SIG-M5 (cell line): ENCODE data around the gene POLN.
A peak's percentile ranks its signal among the peaks of the same experiment; 100 is the strongest.

Source experiments
- DNase-seq: peaks from one replicate; lab custom pipeline; 2025; lab: John Stamatoyannopoulos, UW

POLN gene

DNA sequence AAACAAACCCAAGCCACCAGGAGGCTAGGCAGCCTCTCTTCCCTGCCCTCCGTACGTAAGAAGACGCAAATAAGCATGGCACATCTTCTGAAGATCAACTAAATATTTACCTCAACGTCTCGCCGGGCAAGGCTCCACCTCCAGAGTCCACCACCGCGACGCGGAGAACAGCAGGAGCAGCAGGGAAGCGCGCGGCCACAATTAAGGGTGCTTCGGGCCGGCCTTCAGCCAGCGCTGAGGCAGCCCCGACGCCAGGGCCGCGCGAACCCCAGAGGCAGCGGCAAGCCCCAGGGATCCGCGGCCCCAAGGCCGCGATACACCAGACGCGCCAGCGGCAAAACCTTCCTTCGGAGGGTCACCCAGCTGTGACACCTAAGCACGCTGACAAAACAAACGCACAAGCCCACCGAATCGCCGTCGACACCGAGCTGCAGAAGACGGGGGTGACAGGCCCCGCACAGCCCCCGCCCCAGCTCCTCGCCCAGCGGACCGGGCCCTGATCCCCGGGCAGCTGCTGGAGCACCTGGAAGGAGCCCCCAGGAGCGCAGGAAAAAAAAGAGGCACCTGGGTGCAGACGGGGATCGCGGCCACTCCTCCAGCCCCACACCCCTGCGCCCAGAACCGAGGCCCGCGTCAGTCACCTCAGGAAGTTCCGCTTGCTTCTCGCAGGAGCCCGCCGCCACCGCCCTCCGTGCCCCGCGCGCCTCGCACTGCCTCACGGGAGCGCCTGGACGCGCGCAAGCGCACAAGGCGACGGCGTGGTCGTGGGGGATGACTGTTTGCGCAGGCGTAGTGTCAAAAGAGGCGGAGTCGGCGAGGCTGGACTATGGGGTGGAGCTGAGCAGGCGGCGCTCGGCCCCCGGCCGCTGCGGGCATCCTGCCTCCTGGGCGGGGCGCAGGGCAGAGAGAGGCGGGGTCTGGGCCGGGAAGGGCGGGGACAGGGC is at the start of gene POLN, which contains the start of gene HAUS3:
Gene POLN, minus strand, starts transcription at position 712 of the 944 bp plus-strand sequence. CDS start 12,890 bp downstream, outside the sequence.
Gene HAUS3, minus strand, starts transcription at position 712 of the 944 bp plus-strand sequence. CDS start 1,175 bp downstream, outside the sequence.
- DNase-seq = peak; percentile 37

DNA sequence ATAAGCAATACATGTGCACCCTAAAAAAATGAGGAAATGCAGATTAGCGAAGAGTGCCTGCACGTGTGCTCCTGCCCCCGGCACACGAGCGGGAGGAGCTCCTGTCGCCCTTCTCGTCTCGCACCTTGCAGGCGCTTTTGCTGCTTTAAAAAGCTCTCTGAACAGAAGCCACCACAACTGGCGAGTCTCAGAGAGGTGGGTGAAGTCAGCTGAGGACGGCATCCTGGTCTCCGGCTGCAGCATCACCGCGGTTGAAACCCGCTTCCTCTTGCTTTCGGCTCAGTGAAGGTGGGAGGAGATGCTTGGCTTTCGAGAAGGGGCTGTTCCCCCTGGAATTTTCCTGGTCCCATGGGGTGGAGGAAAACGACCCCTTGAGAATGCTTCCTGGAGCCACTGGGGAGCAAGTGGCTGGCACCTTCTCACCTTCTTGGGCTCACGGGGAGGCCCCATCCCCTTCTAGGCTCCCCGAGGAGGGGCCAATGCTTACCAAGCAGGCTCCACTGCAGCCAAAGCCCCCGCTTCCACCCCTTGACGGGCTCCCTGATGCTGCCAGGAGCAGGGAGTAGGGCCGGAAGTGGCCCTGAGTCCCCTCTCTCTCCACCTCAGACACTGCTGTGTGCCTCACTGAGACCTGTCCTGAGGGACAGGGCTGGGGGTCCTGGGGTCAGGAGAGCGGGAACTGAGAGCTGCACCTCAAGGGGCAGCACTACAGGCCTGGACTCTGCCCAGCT is 49.2 kb upstream of the POLN start:
- DNase-seq = no peak

- DNase-seq = no peak
Measured at GRCh38 chr4:2290488-2290887, 48.6 kb upstream of the POLN start.

DNA sequence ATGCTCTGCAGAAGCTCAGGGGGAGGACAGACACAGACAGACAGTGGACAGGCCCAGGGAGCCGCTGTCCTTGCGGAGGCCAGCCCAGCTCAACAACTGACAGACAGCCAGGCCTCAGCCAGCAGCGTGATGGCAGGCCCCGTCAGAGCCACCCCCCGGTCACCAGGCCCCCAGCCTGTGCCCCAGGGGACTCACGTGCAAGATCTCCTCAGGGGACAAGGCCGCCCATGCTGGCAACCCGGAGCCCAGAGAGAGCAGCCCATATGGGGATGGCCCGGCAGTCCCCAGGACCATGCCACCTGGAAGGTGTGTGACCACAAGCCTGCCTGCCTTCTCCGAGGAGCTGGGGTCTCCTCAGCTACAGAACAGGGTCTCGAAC is 48.0 kb upstream of the POLN start:
- DNase-seq = no peak

- no peak for DNase-seq
Measured at GRCh38 chr4:2289311-2289954, 47.5 kb upstream of the POLN start.

DNA sequence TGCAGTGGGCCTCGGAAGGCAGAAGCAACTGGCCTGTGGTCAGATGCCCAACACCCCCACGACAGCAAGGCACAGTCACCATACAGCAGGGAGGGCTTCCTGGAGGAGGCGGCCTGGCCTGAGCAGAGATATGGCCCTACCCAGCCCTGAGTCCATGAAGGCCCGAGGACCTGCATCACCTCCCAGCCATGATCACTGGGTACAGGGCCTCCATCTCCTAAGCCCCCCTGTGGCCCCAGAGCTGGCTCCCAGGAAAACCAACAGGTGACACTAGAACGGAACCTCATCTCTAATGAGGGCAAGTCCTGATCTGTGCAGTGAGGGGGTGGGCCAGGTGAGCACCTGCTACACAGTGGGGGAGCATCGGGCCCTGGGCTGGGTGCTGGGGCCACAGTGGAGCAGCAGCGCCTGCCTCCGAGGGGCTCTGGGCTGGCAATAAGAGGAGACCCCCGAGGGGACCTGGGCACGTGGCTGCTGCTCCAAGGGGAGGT is 46.2 kb upstream of the POLN start:
- no peak for DNase-seq

DNA sequence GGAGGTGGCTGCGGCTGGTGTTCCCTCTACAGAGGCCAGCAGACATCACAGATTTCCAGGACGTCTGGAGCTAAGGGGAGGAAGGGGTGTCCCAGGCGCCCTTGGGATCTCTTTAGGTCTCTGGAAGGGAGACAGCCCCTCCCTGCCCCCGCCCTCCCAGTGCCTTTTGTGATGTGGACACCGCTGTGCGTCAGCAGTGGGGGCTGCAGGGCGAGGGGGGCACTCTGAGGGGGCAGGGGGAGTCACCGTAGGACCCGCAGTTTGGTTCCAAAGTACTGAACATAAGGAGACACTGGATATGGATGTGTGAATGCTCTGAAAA is 45.6 kb upstream of the POLN start:
- DNase-seq = no peak

DNA sequence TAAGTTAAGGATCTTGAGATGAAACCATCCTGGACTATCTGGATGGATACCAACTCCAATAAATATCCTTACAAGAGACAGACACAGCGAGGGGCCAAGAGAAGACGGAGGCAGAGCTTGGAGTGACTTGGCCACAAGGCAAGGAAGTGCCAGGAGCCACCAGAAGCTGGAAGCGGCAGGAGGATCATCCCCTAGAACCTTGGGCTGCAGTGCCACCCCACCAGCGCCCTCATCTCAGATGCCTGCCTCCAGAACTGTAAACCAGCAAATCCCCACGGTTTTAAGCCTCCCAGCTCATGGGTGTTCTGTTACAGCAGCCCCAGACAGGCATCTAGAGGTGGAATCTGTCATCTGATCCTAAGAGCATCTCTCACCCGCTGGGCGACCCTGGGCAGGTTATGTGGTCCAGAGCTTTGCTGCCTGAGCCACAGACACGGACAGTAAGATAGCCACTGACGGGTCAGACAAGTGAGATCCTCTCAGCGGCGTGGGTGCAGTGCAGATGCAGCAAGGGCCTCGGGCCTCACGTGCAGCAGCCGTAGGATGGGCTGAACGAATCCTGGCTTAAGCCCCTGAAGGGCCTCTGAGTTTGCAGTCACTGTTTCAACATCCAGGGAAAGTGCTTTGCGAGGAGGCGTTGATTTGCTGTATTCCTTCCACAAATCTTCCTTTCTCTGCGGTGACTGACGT is 45.1 kb upstream of the POLN start:
- DNase-seq = no peak

DNA sequence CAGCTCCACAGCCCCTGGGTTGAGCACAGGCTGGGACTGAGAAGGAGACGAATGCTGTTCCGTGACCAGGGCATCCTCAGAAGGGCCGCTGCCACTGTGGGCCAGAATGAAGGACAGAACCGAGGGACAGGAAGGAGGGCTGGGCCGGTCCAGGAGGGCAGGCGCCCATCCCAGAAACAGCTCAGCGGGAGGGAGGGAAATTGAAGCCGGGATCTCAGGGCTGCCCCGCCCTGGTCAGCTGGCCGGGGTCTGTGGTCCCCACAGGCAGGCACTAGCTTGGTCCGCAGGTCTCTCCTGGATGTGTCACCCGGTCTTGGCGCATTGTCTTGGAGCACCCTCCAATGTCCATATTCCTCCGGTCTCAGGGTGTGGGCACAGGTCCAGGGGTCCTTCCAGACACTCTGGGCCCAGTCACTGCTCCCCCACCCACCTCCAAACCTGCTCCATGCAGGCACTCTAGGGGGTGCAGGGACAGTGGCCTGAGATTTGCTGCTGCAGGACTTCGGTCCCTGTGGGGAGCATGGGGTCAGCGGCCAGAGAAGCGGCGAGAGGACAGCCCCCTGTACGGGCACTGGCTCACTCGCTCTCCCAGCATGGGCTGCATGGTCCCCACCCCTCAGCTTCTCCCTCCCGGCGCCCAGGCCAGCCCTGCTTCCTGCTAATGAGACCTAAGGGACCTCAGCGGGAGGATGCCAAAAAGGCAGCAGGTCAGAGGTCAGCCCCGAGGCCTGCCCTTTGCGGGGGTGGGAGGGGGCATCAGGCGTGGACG is 43.9 kb upstream of the POLN start:
- no peak for DNase-seq

- DNase-seq = no peak
Measured at GRCh38 chr4:2284934-2285612, 43.2 kb upstream of the POLN start.

GRCh38 chr4:2284161-2284933 is 42.4 kb upstream of the POLN start:
- no peak for DNase-seq

DNA sequence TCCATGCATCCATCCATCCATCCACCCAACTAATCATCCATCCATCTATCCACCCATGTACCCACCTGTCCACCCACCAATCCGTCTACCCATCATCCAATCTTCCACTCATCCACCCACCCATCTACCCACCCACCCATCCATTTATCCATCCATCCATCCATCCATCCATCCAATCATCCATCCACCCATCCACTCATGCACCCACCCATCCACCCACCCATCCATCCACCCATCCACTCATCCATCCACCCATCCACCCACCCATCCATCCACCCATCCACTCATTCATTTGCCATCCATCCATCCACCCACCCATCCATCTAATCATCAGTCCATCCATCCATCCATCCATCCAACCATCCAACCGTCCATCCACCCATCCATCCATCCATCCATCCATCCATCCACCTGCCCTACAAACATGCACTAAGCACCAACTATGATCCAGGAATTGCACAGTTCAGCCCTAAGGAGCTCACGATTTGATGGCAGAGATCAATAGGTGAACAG is 41.3 kb upstream of the POLN start:
- DNase-seq = no peak

- no peak for DNase-seq
Measured at GRCh38 chr4:2281575-2282343, 39.8 kb upstream of the POLN start.

DNA sequence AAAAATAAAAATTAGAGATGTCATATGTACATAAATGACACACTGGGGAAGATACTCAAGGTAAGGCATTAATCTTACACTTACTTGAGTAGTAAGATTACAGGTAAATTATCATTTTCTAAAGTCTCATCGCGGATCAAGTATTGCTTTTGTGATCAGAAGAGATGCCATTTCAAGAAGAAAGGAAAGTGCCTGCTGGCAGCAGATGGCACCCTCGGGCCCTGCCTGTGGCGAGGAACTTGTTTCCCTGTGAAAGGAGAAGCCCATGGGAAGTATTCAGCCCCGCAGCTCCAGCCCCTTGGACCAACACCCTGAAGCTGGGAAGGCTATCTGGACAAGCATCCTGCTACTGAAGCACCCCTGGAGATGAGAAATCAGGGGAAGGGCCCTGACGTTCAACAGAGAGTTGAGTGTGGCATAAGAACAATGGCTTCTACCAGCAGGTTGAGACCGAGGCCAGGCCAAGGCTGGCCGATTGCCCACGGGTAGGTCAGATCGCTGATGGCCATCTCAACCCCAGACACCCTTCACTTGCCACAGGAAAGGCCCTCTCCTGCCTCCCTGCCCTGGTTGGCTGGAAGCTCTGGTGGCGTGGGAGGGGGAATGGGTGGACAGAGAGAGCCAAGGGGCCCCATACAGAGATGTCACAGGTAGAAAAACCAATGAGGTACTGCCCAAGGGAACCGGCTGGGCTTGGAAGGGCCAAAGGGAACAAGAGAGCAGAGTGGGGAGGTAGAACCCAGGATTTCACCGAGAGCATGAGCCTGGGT is 38.8 kb upstream of the POLN start:
- DNase-seq = no peak

GRCh38 chr4:2277956-2278355 is 36.0 kb upstream of the POLN start:
- DNase-seq = no peak

DNA sequence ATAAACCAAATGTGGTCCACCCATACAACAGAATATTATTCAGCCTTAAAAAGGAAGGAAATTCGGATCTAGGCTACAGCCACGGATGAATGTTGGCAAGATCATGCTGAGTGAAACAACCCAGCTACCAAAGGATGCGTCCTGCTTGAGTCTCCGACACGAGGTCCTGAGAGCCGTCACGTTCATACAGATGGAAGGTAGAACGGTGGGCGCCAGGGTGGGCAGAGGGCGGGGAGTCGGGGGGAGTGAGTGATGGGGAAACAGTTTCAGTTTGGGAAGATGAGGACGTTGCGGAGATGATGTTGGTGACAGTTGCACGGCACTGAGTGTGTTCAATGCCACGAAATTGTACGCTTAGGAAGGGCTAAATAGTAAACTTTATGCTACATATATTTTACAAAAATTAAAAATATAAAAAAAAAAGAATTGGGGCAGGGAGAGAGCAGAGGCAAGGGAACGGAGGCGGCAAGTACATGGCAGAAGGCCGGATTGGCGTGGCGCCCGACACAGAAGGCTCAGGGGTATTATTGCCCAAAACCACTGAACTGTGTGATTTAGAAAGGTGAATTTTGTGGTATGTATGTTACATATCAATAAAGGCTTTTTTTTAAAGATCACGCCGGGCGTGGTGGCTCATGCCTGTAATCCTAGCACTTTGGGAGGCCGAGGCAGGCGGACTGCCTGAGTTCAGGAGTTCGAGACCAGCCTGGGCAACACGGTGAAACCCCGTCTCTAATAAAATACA is 34.8 kb upstream of the POLN start:
- no peak for DNase-seq

- DNase-seq = no peak
Measured at GRCh38 chr4:2275546-2276251, 33.8 kb upstream of the POLN start.
